Measurements from ENCODE around the gene HYAL2.

HYAL2 gene

DNA sequence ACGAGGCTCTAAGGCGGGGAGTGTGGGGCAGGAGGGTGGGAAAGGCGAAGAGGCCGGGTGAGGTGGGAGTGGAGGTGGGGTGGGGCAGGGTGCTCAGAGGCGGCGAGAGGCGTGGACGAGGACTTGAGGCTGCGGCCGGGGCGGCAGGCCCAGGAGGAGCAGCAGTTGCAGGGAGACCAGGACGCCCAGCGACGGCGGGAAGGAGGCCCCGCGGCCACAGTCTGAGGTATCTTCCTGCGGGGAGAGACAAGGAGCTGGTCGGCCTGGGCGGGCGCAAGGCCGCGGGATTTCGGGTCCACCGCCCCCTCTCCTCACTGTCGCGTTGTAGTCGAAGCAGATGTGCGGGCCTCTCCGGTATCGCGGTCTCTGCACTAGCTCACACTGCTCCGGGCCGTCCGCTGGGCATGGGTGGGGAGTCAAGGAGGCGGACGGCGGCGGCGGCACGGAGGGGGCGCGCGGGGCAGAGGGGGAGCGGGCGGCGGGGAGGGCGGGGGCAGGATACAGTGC lies 42.1 kb upstream of the HYAL2 start:
- TF ChIP-seq, protein P1, sequence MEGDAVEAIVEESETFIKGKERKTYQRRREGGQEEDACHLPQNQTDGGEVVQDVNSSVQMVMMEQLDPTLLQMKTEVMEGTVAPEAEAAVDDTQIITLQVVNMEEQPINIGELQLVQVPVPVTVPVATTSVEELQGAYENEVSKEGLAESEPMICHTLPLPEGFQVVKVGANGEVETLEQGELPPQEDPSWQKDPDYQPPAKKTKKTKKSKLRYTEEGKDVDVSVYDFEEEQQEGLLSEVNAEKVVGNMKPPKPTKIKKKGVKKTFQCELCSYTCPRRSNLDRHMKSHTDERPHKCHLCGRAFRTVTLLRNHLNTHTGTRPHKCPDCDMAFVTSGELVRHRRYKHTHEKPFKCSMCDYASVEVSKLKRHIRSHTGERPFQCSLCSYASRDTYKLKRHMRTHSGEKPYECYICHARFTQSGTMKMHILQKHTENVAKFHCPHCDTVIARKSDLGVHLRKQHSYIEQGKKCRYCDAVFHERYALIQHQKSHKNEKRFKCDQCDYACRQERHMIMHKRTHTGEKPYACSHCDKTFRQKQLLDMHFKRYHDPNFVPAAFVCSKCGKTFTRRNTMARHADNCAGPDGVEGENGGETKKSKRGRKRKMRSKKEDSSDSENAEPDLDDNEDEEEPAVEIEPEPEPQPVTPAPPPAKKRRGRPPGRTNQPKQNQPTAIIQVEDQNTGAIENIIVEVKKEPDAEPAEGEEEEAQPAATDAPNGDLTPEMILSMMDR (IDR thresholded peaks at IDR 0.05; ENCODE audit: borderline replicate concordance, insufficient read depth, low read depth, low read length), result no peak
- peak overlapping the region; percentile 32 for H3K4me3 ChIP-seq (ENCODE audit: low read depth, low read length)

- TF ChIP-seq, protein P1 (IDR thresholded peaks at IDR 0.05; ENCODE audit: borderline replicate concordance, insufficient read depth, low read depth, low read length), result no peak
- H3K4me3 ChIP-seq (ENCODE audit: low read depth, low read length), result peak overlapping the region; percentile 8
Observed at GRCh38 chr3:50359760-50360110, 37.2 kb upstream of the HYAL2 start.

GRCh38 chr3:50358911-50359759 lies 36.6 kb upstream of the HYAL2 start, which contains the start of gene TMEM115:
TMEM115 (minus strand) TSS chr3:50359521; CDS start chr3:50359063, 458 bp downstream.
- TF ChIP-seq, protein P1 (IDR thresholded peaks at IDR 0.05; ENCODE audit: borderline replicate concordance, insufficient read depth, low read depth, low read length), result no peak

DNA sequence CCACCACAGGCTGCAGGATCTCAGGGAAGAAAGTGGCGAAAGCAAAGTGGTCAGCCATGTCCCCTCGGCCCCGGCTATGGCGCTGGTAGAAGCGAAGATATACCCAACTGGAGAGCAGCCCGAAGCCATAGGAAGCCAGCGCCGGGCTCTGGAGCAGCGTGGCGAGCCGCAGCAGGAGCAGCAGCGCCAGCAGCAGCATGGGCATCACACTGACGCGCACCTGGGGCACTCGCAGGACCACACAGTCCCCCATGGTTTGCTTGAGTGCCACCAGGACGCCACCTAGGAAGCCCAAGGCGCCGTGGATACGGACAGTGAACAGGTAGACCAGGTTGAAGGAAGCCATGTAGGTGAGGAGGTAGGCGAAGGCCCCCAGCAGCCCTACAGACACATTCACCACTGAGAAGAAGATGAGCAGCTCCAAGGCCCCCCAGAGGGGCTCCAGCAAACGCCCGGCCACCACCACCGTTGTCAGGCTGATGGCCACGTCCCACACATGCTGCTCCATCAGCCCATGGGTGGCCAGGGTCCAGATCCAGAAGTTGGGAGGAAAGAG lies 35.9 kb upstream of the HYAL2 start:
- TF ChIP-seq, protein P1 (IDR thresholded peaks at IDR 0.05; ENCODE audit: borderline replicate concordance, insufficient read depth, low read depth, low read length), result no peak
- peak overlapping the region; percentile 98 for H3K4me3 ChIP-seq (ENCODE audit: low read depth, low read length)

More at GRCh38 chr3:50358911-50359759, 36.6 kb upstream of the HYAL2 start, which contains the start of gene TMEM115:
- peak within 1 kb of the TSS; percentile 98 for H3K4me3 ChIP-seq (ENCODE audit: low read depth, low read length)

DNA sequence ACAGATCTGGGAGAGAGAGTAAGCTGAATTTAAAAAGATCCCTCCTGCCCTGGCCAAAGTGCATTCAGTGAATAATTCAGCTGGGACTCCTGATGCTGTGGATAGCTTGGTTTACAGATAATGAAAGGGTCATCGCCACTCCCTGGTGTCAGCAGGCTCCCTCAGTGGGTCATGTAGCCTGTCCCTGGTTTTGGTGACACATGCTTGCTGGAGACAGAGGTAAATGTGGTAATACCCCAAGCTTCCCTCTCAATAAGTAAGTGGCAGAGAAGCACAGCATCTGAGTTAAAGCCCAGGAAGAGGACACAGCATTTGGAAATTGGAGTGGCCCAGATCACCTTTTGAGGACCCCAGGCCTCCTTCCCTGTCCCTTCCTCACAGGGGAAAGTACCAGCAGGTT lies 34.9 kb upstream of the HYAL2 start:
- H3K4me3 ChIP-seq (ENCODE audit: low read depth, low read length), result peak overlapping the region; percentile 2
- TF ChIP-seq, protein P1 (IDR thresholded peaks at IDR 0.05; ENCODE audit: borderline replicate concordance, insufficient read depth, low read depth, low read length), result no peak

DNA sequence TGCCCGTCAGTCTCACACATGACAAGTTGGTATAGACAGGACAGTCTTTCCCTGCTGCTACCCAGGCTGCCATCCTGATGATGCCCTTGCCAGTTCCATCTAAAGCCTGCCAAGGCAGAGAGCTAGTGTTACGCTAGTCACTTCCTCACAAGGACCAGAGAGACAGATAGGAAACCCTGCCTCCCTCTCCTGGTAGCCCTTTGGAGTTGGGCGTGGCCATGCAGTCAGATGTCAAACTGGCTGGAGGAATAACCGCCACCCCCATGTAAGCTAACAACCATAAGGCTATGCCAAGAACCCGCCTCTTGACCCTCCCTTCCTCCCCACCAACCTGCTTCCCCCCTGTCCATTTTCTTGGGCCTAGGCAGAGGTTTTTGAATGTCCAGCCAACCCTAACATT lies 34.0 kb upstream of the HYAL2 start:
- TF ChIP-seq, protein P1 (IDR thresholded peaks at IDR 0.05; ENCODE audit: borderline replicate concordance, insufficient read depth, low read depth, low read length), result no peak
- H3K4me3 ChIP-seq (ENCODE audit: low read depth, low read length), result no peak overlapping the region

Measured in GM12875 (cell line).